Measurements from ENCODE around the gene RET.
"Not testable (repeated sequence)": the region's sequence is repeated elsewhere in the genome, so short reads cannot be mapped to it uniquely, and the experiment has no call there.

Gene RET

GRCh38 chr10:43078175-43078985, 1.5 kb downstream of the RET start:
- no peak for DNase-seq (ENCODE audit: low read depth in 2 of 2)

- DNase-seq (ENCODE audit: low read depth in 2 of 2): peak; percentile 2 to 32
These were observed 2.1 kb downstream of the RET start for GRCh38 chr10:43078986-43079273.

- DNase-seq (ENCODE audit: low read depth in 2 of 2): no peak
These were observed 3.0 kb downstream of the RET start for GRCh38 chr10:43079856-43080255.

GRCh38 chr10:43082087-43082486, 5.2 kb downstream of the RET start:
- no peak for DNase-seq (ENCODE audit: low read depth in 2 of 2)

- DNase-seq (ENCODE audit: low read depth in 2 of 2): no peak
These were observed 5.9 kb downstream of the RET start for GRCh38 chr10:43082746-43083145.

- no peak for DNase-seq (ENCODE audit: low read depth in 2 of 2)
These were observed 6.9 kb downstream of the RET start for GRCh38 chr10:43083764-43084163.

GRCh38 chr10:43084812-43085211, 7.9 kb downstream of the RET start:
- DNase-seq (ENCODE audit: low read depth in 2 of 2): no peak

GRCh38 chr10:43086321-43086942, 9.6 kb downstream of the RET start:
- DNase-seq (ENCODE audit: low read depth in 2 of 2): no peak

GRCh38 chr10:43089519-43089918, 12.7 kb downstream of the RET start:
- no peak for DNase-seq (ENCODE audit: low read depth in 2 of 2)

GRCh38 chr10:43090188-43090587, 13.3 kb downstream of the RET start:
- DNase-seq (ENCODE audit: low read depth in 2 of 2): no peak

GRCh38 chr10:43090664-43091063, 13.8 kb downstream of the RET start:
- DNase-seq (ENCODE audit: low read depth in 2 of 2): no peak

GRCh38 chr10:43091846-43092245, 15.0 kb downstream of the RET start:
- DNase-seq (ENCODE audit: low read depth in 2 of 2): no peak

- no peak for DNase-seq (ENCODE audit: low read depth in 2 of 2)
These were observed 16.7 kb downstream of the RET start for GRCh38 chr10:43093423-43094076.

- DNase-seq (ENCODE audit: low read depth in 2 of 2): no peak
These were observed 17.2 kb downstream of the RET start for GRCh38 chr10:43094085-43094484.

GRCh38 chr10:43099339-43099738, 22.5 kb downstream of the RET start:
- not testable (repeated sequence) for DNase-seq (ENCODE audit: low read depth in 2 of 2)

- no peak for DNase-seq (ENCODE audit: low read depth in 2 of 2)
These were observed 23.1 kb downstream of the RET start for GRCh38 chr10:43099928-43100327.

- no peak for DNase-seq (ENCODE audit: low read depth in 2 of 2)
These were observed 23.5 kb downstream of the RET start for GRCh38 chr10:43100366-43100765.

- no peak for DNase-seq (ENCODE audit: low read depth in 2 of 2)
These were observed 25.4 kb downstream of the RET start for GRCh38 chr10:43102063-43102828.

- DNase-seq (ENCODE audit: low read depth in 2 of 2): peak; percentile 61 to 73
These were observed 28.5 kb downstream of the RET start for GRCh38 chr10:43105102-43105955.

GRCh38 chr10:43105956-43106229, 29.0 kb downstream of the RET start:
- no peak for DNase-seq (ENCODE audit: low read depth in 2 of 2)

GRCh38 chr10:43106256-43107091, 29.6 kb downstream of the RET start:
- no peak for DNase-seq (ENCODE audit: low read depth in 2 of 2)

Measured in stimulated activated CD4-positive, alpha-beta T cell treated with anti-CD3 and anti-CD28 coated beads, Interleukin-12 subunit alpha, Interleukin-12 subunit beta, amount 100 ng/mL, for 24 hours (primary cell).